ENCODE measurements around the gene GPR150. TPM values are rescaled to one million over a fixed set of nuclear protein-coding genes. Genes with fewer than 3 reads are reported as not detected.

GPR150 gene
- total and polyA plus RNA-seq, 2 of the 13 experiments (the other 11 are each of a cell fraction or from before 2014, with no cell fraction given), result 0.03 TPM; not detected in 1

GRCh38 chr5:95643152-95643551, 23.3 kb downstream of the GPR150 start:
- no peak overlapping the region for H3K27ac ChIP-seq (ENCODE audit: extremely low read length, insufficient read depth, low read length)
- POLR2A ChIA-PET, result no interaction called here

More at GRCh38 chr5:95643152-95643551, 23.3 kb downstream of the GPR150 start:
- Histone ChIP-seq H3K27me3 (ENCODE audit: control insufficient read depth in 1 of 2, insufficient read depth in 2 of 2, low read length in 2 of 2) (no peaks in the 10 kb centered on the region; a peak in 1 of 5 replicates), H3K4me3 (replicated peaks in 1 of 3; ENCODE audit: insufficient read depth in 1 of 3, low read depth in 2 of 3, low read length in 3 of 3) (no peak overlapping the region), H3K4me2 (ENCODE audit: low read depth, low read length) (0 out of 2 replicates have a peak overlapping the region, but pooled peaks have one; percentile 16), H2AFZ (ENCODE audit: low read length) (no peak overlapping the region), H4K20me1 (ENCODE audit: insufficient read depth, low read length) (no peaks in the 10 kb centered on the region), H3K36me3 (replicated peaks in 1 of 2; ENCODE audit: control insufficient read depth in 1 of 2, insufficient read depth in 2 of 2, low read length in 2 of 2) (no peaks in the 10 kb centered on the region), H3K79me2 (ENCODE audit: insufficient read depth, low read length) (no peaks in the 10 kb centered on the region), H3K4me1 (ENCODE audit: insufficient read depth, low read length) (peaks cover 66% of the 10 kb centered on the region), H3K9me3 (ENCODE audit: low read length) (no peaks in the 10 kb centered on the region), H3K9ac (ENCODE audit: insufficient read depth, low read depth, low read length) (no peak overlapping the region)
- FAIRE-seq, result no peak
- no TSS peak for BruUV-seq (replicated peaks)
- ATAC-seq, result no peak
- no peak for DNase-seq (ENCODE audit: low spot score)
- in situ Hi-C loops (cut with HindIII; ENCODE audit: extremely low pct_ligation_motif_present, low pct_unique_long_range_greater_than_20kb) (loop anchor here (5.0 to 25.0 kb wide), 2 partner anchors 199 to 694 kb away; no protein-coding TSS in a partner anchor), intact Hi-C loops (cut with micrococcal nuclease; ENCODE audit: unreplicated experiment) (loop anchor here (10.0 kb wide), 3 partner anchors 88 to 952 kb away; partner anchors contain the start of genes ARSK and SKIC3)
- 44% methylated on average over 7 of the region's 7 CpGs for WGBS (ENCODE audit: low lambda C conversion rate)
- TF ChIP-seq ELK4 (CRISPR knock-in tag; IDR thresholded peaks at IDR 0.05; ENCODE audit: borderline replicate concordance) (no peak), STAG1 (CRISPR knock-in tag; IDR thresholded peaks at IDR 0.05) (no peak), ZNF770 (CRISPR knock-in tag; IDR thresholded peaks at IDR 0.05) (no peak), ZNF3 (CRISPR knock-in tag; IDR thresholded peaks at IDR 0.05) (no peak), HOMEZ (CRISPR knock-in tag; IDR thresholded peaks at IDR 0.05; ENCODE audit: low read depth) (no peak), ZNF331 (CRISPR knock-in tag; IDR thresholded peaks at IDR 0.05) (no peak), ZNF232 (CRISPR knock-in tag; IDR thresholded peaks at IDR 0.05; ENCODE audit: borderline replicate concordance) (no peak), ESRRA (CRISPR knock-in tag; IDR thresholded peaks at IDR 0.05; ENCODE audit: low read depth) (no peak), MEIS2 (CRISPR knock-in tag; IDR thresholded peaks at IDR 0.05) (no peak), TCF7 (IDR thresholded peaks at IDR 0.05; ENCODE audit: low read depth) (no peak), PAX8 (CRISPR knock-in tag; IDR thresholded peaks at IDR 0.05; ENCODE audit: borderline replicate concordance) (no peak), JUNB (CRISPR knock-in tag; IDR thresholded peaks at IDR 0.05; ENCODE audit: borderline replicate concordance) (no peak), STAT5B (CRISPR knock-in tag; IDR thresholded peaks at IDR 0.05) (no peak)
- CTCF ChIA-PET (ENCODE audit: low intra/inter-chr PET ratio, low total read pairs), result no interaction called here
